Stimulated activated CD8-positive, alpha-beta memory T cell treated with anti-CD3 and anti-CD28 coated beads, Interleukin-15, amount 100 ng/mL, for 24 hours (primary cell): ENCODE measurements around the gene TFDP1.

Experiments
- DNase-seq: peaks from one replicate; pipeline ENCODE4 v3.0.0-alpha.2; 2020; ENCODE audit warnings: low read depth

TFDP1 gene

GRCh38 chr13:113651511-113652403, 67.2 kb downstream of the TFDP1 start:
- DNase-seq: no peak

- DNase-seq: no peak
These were observed 68.1 kb downstream of the TFDP1 start for GRCh38 chr13:113652404-113653263.

GRCh38 chr13:113653264-113654174, 69.0 kb downstream of the TFDP1 start:
- DNase-seq: no peak

- DNase-seq: no peak
These were observed 69.6 kb downstream of the TFDP1 start for GRCh38 chr13:113654175-113654560.

- no peak for DNase-seq
These were observed 70.2 kb downstream of the TFDP1 start for GRCh38 chr13:113654591-113655345.

GRCh38 chr13:113655346-113656002, 70.9 kb downstream of the TFDP1 start:
- DNase-seq: no peak

GRCh38 chr13:113656003-113656588, 71.5 kb downstream of the TFDP1 start:
- no peak for DNase-seq

- no peak for DNase-seq
These were observed 72.5 kb downstream of the TFDP1 start for GRCh38 chr13:113656831-113657671.

GRCh38 chr13:113657851-113658741, 73.5 kb downstream of the TFDP1 start, which contains the start of gene ATP4B:
ATP4B (minus strand) TSS chr13:113658198; CDS start chr13:113658144, 54 bp downstream.
- DNase-seq: no peak

GRCh38 chr13:113658836-113659235, 74.3 kb downstream of the TFDP1 start:
- DNase-seq: no peak

GRCh38 chr13:113659337-113659736, 74.8 kb downstream of the TFDP1 start:
- no peak for DNase-seq

- no peak for DNase-seq
These were observed 75.5 kb downstream of the TFDP1 start for GRCh38 chr13:113660066-113660465.

- no peak for DNase-seq
These were observed 77.0 kb downstream of the TFDP1 start for GRCh38 chr13:113661509-113661908.

GRCh38 chr13:113663934-113664333, 79.4 kb downstream of the TFDP1 start:
- DNase-seq: no peak

- no peak for DNase-seq
These were observed 80.4 kb downstream of the TFDP1 start for GRCh38 chr13:113664751-113665596.

- DNase-seq: no peak
These were observed 81.2 kb downstream of the TFDP1 start for GRCh38 chr13:113665597-113666328.

- no peak for DNase-seq
These were observed 81.7 kb downstream of the TFDP1 start for GRCh38 chr13:113666329-113666670.
